GM23338 (cell line): ENCODE data around the gene ILDR2.

Experiments
- CTCF ChIP-seq, 2 experiments: fragments of 200-600 bp in 1 of 2; sonication (generic) in 1 of 2; conservative IDR thresholded peaks; 2 replicates each; pipeline versions ENCODE4 v1.5.1 to v1.6.1; 2016 to 2017; ENCODE audit warnings: antibody characterized with exemption in 2 of 2, low read depth in 2 of 2, mild to moderate bottlenecking in 2 of 2, moderate library complexity in 1 of 2
- EZH2 ChIP-seq: fragments of 200-600 bp; sonication (generic); IDR thresholded peaks from one replicate; pipeline ENCODE4 v1.8.0; 2017; ENCODE audit warnings: antibody characterized with exemption, mild to moderate bottlenecking, low read depth; ENCODE audit not compliant: unreplicated experiment
- EZH2phosphoT487 ChIP-seq: fragments of 200-600 bp; sonication (generic); IDR thresholded peaks from one replicate; pipeline ENCODE4 v1.8.1; 2018; ENCODE audit warnings: antibody characterized with exemption; ENCODE audit not compliant: unreplicated experiment
- POLR2AphosphoS5 ChIP-seq: IDR thresholded peaks from 2 replicates; pipeline ENCODE4 v1.6.1; 2016; ENCODE audit warnings: antibody characterized with exemption, low read depth

GRCh38 chr1:166960858-166961474, 14.4 kb downstream of the ILDR2 start:
- TF ChIP-seq POLR2AphosphoS5 = no peak
- no peak for TF ChIP-seq CTCF (conservative IDR thresholded peaks at IDR 0.05; ENCODE audit: low read depth in 2 of 2)
- no peak for TF ChIP-seq EZH2
- TF ChIP-seq EZH2phosphoT487 = no peak
